ENCODE measurements around the gene MYO15B. TPM values are rescaled to one million over a fixed set of nuclear protein-coding genes. Genes with fewer than 3 reads are reported as not detected.

Gene MYO15B
- polyA plus RNA-seq, 1 donor from 2014 or later, result 2.4 TPM

DNA sequence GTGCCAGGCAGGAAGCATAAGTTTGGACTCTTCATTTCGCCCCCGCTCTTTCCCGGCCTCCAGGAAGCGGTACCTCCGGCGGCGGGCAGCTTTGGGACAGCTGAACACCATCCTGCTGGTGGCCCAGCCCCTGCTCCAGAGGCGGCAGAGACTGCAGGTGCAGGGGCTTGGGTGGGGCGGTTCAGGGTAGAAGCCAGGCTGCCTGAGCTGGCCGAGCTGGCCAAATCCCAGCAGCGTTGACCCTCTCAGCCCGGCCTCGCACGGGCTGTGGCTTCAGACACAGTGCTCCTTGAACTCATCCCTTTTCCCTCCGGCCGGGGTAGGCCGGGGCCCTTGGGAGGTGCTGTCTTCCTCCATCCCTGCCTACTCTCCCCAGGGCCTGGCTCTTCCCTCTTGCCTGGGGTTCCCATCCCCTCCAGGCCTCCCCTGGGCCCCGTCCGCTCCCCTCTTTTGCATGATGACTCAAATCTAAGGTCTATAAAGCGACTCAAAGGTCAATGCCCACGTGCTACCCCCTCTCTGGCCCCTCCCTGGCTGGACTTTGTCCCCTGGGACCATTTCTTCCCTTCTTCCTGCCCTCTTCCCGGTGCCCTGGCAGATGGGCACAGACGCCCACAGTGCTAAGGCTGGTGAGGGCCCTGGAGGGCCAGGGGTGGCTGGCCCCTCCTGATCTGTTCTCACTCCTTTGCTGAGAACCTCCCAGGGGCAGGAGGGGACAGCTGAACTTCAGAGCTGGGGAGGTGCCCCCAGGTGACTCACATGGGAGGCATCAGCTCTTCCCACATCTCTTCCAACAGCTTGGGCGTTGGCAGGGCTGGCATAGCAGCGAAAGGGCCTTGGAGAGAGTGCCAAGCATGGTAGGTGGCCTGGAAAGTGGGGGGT, 22.7 kb downstream of the MYO15B start:
- H3K27ac ChIP-seq (ENCODE audit: low read length), result no peak overlapping the region
- H3K4me2 ChIP-seq (ENCODE audit: low read length), result no peak overlapping the region
- H3K9me3 ChIP-seq (ENCODE audit: low read length), result no peaks in the 10 kb centered on the region
- H3K9ac ChIP-seq (ENCODE audit: low read length), result no peak overlapping the region
- no peak overlapping the region for H3K4me3 ChIP-seq (ENCODE audit: low read length)
- no peaks in the 10 kb centered on the region for H3F3A ChIP-seq (ENCODE audit: insufficient read depth, low read length, poor library complexity, severe bottlenecking)
- H3K79me2 ChIP-seq (replicated peaks; ENCODE audit: insufficient read depth, low read length), result no peaks in the 10 kb centered on the region
- no peaks in the 10 kb centered on the region for H4K20me1 ChIP-seq (ENCODE audit: insufficient read depth)
- H3K36me3 ChIP-seq (ENCODE audit: insufficient read depth, low read length), result no peaks in the 10 kb centered on the region
- TF ChIP-seq RAD21 (conservative IDR thresholded peaks at IDR 0.05) (no peak), REST (IDR thresholded peaks at IDR 0.05; ENCODE audit: borderline replicate concordance) (no peak), EP300 (conservative IDR thresholded peaks at IDR 0.05; ENCODE audit: poor library complexity, severe bottlenecking) (no peak), TAF1 (IDR thresholded peaks at IDR 0.05; ENCODE audit: low read depth) (no peak), MXI1 (conservative IDR thresholded peaks at IDR 0.05; ENCODE audit: poor library complexity, severe bottlenecking) (no peak)
- TF ChIP-seq, protein P1, sequence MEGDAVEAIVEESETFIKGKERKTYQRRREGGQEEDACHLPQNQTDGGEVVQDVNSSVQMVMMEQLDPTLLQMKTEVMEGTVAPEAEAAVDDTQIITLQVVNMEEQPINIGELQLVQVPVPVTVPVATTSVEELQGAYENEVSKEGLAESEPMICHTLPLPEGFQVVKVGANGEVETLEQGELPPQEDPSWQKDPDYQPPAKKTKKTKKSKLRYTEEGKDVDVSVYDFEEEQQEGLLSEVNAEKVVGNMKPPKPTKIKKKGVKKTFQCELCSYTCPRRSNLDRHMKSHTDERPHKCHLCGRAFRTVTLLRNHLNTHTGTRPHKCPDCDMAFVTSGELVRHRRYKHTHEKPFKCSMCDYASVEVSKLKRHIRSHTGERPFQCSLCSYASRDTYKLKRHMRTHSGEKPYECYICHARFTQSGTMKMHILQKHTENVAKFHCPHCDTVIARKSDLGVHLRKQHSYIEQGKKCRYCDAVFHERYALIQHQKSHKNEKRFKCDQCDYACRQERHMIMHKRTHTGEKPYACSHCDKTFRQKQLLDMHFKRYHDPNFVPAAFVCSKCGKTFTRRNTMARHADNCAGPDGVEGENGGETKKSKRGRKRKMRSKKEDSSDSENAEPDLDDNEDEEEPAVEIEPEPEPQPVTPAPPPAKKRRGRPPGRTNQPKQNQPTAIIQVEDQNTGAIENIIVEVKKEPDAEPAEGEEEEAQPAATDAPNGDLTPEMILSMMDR (IDR thresholded peaks at IDR 0.05; ENCODE audit: poor library complexity, severe bottlenecking), result no peak
- H2AFZ ChIP-seq (ENCODE audit: low read depth, low read length), result no peak overlapping the region
- no peaks in the 10 kb centered on the region for H3K27me3 ChIP-seq (ENCODE audit: insufficient read depth, low read depth, low read length)
- no peaks in the 10 kb centered on the region for H3K9me2 ChIP-seq (ENCODE audit: insufficient read depth, low read length)

- Histone ChIP-seq H3K4me2 (ENCODE audit: low read length) (no peak overlapping the region), H3K9me3 (ENCODE audit: low read length) (no peaks in the 10 kb centered on the region), H3K9me2 (ENCODE audit: insufficient read depth, low read length) (no peaks in the 10 kb centered on the region), H3K27ac (ENCODE audit: low read length) (no peak overlapping the region), H3K79me2 (replicated peaks; ENCODE audit: insufficient read depth, low read length) (no peaks in the 10 kb centered on the region), H3F3A (ENCODE audit: insufficient read depth, low read length, poor library complexity, severe bottlenecking) (no peaks in the 10 kb centered on the region), H3K27me3 (ENCODE audit: insufficient read depth, low read depth, low read length) (no peaks in the 10 kb centered on the region), H3K4me3 (ENCODE audit: low read length) (no peak overlapping the region), H2AFZ (ENCODE audit: low read depth, low read length) (no peak overlapping the region), H3K36me3 (ENCODE audit: insufficient read depth, low read length) (no peaks in the 10 kb centered on the region), H4K20me1 (ENCODE audit: insufficient read depth) (no peaks in the 10 kb centered on the region), H3K9ac (ENCODE audit: low read length) (no peak overlapping the region)
- TF ChIP-seq REST (IDR thresholded peaks at IDR 0.05; ENCODE audit: borderline replicate concordance) (no peak), TAF1 (IDR thresholded peaks at IDR 0.05; ENCODE audit: low read depth) (no peak), RAD21 (conservative IDR thresholded peaks at IDR 0.05) (no peak), EP300 (conservative IDR thresholded peaks at IDR 0.05; ENCODE audit: poor library complexity, severe bottlenecking) (no peak), POLR2AphosphoS5 (IDR thresholded peaks at IDR 0.05) (no peak), MXI1 (conservative IDR thresholded peaks at IDR 0.05; ENCODE audit: poor library complexity, severe bottlenecking) (no peak), EZH2 (IDR thresholded peaks at IDR 0.05; ENCODE audit: borderline replicate concordance, insufficient read depth, low read length, poor library complexity, severe bottlenecking) (no peak)
- TF ChIP-seq, protein P1 (IDR thresholded peaks at IDR 0.05; ENCODE audit: poor library complexity, severe bottlenecking), result no peak
These were observed 24.3 kb downstream of the MYO15B start for GRCh38 chr17:75611851-75612429.
